ENCODE measurements around the gene ZNF628. TPM values are rescaled to one million over a fixed set of nuclear protein-coding genes. Genes with fewer than 3 reads are reported as not detected.

Gene ZNF628
- total RNA-seq (2014; rRNA removed; shearing (Covaris generic)), result 2.1 and 6.1 TPM in 2 replicates
- 1.5 and 2.0 TPM in 2 replicates for polyA plus RNA-seq (2014; cell fraction: nucleus; rRNA removed)

- peak; percentile 94 for DNase-seq (ENCODE audit: extremely low read depth, low read depth)
Observed at GRCh38 chr19:55476100-55476775, at the start of gene ZNF628. ZNF628 (plus strand) TSS chr19:55476617; CDS start chr19:55479911, 3,294 bp downstream.

DNA sequence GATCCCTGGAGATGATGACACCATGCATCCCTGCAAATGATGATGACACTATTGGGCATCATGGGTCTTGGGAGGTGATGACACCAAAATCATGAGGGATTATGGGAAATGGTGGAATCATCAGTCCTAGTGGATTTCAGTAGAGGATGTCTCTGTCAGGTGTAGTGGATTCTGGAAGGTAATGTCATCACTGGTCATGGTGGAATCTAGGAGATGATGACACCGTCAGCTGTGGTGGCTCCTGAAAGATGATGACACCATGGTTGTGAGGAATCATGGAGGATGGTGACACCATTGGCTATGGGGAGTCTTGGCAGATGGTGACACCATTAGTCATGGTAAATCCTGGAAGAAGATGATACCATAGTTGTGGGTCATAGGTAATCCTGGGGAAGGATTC, 45.2 kb upstream of the ZNF628 start:
- DNase-seq (ENCODE audit: extremely low read depth, low read depth), result no peak

- DNase-seq (ENCODE audit: extremely low read depth, low read depth), result no peak
Observed at GRCh38 chr19:55432241-55432959, 44.0 kb upstream of the ZNF628 start.

DNA sequence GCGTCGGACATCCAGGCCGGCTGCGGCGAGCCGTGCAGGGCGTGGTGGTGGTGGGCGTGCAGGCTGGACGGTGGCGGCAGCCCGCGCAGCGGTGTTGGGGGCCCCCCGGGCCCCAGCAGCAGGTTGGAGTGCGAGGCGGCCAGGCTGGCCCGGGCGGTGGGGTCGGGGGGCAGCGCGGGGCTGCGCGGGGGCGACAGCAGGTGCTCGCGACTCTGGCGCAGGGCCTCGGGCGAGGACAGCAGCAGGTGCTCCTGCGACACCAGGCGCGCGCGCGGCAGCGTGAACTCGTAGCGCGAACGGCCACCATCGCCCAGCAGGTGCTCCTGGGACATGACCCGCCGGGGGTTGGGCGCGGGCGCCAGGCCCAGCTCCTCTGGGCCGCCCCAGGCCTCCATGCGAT, 43.1 kb upstream of the ZNF628 start:
- no peak for DNase-seq (ENCODE audit: extremely low read depth, low read depth)

- DNase-seq (ENCODE audit: extremely low read depth, low read depth), result no peak
Observed at GRCh38 chr19:55434356-55434919, 42.0 kb upstream of the ZNF628 start.

GRCh38 chr19:55435020-55435419, 41.4 kb upstream of the ZNF628 start:
- no peak for DNase-seq (ENCODE audit: extremely low read depth, low read depth)

DNA sequence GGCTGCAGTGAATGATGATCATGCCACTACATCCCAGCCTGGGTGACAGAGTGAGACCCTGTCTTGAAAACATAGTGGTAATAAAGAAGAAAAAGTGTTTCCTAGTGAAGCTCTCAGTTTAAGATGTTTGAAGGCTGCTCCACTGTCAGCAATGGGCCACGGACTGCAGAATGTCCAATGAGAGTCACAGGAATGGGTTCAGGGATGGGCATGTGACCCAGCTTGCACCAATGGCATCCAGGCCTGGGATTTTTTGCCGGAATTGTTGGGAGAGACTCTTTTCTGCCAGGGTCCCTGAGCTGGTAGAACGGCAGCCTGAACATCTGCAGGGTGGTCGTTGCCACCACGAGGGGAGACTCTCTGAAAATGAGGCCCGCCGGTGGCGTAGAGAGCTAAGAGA, 39.6 kb upstream of the ZNF628 start:
- no peak for DNase-seq (ENCODE audit: extremely low read depth, low read depth)

DNA sequence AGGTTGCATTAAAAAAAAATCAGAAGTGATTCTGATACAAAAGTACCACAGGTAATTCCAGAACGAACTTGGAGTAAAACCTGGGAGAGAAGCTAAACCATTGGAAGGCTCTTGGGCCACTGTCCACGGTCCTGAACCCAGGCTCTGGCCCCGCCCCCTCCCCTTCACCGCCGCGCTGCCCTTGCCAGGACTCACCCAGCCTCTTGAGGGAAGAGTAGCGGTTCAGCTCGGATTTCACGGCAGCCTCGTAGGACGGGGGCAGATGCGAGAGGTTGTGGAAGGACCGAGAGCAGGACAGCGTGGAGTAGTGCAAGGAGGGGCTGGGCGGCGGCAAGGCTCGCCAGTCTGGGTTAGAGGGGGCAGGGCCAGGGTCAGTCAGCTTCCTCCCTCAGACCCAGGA, 39.0 kb upstream of the ZNF628 start:
- peak; percentile 63 for DNase-seq (ENCODE audit: extremely low read depth, low read depth)

- DNase-seq (ENCODE audit: extremely low read depth, low read depth), result no peak
Observed at GRCh38 chr19:55439052-55439451, 37.4 kb upstream of the ZNF628 start.

- DNase-seq (ENCODE audit: extremely low read depth, low read depth), result no peak
Observed at GRCh38 chr19:55440411-55441105, 35.9 kb upstream of the ZNF628 start.

- no peak for DNase-seq (ENCODE audit: extremely low read depth, low read depth)
Observed at GRCh38 chr19:55441319-55441691, 35.1 kb upstream of the ZNF628 start.

- DNase-seq (ENCODE audit: extremely low read depth, low read depth), result no peak
Observed at GRCh38 chr19:55441692-55442321, 34.6 kb upstream of the ZNF628 start.

GRCh38 chr19:55442372-55442961, 34.0 kb upstream of the ZNF628 start:
- no peak for DNase-seq (ENCODE audit: extremely low read depth, low read depth)

DNA sequence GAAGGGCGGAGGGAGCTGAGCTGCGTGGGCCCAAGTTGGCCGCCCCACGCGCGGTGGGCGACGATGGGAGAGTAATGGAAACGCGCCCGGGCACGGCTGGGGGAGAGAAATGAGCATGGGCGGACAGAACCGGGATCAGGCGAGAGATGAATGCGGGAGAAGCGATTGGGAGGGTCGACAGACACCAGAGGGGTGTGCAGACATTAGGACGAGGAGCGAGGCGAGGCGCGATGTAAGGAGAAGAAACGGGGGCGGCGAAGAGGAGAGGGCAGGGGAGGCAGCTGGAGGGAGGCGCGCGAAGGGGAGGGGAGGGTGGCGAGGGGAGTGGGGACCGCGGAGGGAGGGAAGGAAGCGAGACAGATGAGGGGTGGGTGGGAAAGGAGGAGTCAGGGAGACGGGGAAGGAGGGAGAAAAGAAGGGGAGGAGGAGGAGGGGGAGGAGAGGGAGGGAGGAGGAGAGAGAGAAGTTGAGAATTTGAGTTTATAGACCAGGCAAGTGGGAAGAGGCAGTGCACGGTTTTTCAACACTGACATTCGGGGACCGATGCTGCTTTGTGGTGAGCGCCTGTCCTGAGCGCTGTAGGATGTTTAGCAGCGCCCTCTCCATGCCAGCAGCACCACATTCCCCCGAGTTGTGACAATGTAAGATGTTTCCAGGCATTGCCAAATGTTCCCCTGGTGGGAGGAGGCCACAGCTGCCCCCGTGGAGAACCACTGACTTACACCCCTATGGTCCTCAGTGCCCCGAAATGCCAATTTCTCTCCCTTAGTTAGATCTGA, 33.2 kb upstream of the ZNF628 start, which contains the start of gene SHISA7:
Gene SHISA7 (minus strand): TSS at position 256 of the 779 bp plus-strand sequence. CDS start 437 bp downstream, outside the sequence.
- no peak for DNase-seq (ENCODE audit: extremely low read depth, low read depth)

GRCh38 chr19:55443824-55444480, 32.5 kb upstream of the ZNF628 start:
- no peak for DNase-seq (ENCODE audit: extremely low read depth, low read depth)

DNA sequence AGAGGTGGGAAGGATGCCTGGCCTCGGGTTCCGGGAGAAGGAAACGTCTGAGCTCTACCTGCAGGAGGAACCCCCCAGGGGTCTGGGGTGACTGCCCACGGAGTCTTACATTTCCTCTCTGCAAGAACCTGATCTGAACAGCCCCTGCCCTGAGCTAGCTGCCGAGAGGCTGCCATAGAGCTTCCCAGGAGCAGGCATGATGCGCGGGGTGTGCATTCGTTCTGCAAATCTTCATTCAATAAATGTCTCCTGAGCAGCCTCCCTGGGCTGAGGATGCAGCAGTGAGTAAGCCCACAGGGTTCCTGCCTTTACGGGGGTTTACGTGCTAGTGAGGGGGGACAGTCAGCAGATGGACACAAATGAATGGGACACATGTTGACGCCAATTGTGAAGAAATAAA, 31.8 kb upstream of the ZNF628 start:
- no peak for DNase-seq (ENCODE audit: extremely low read depth, low read depth)

GRCh38 chr19:55446060-55446459, 30.4 kb upstream of the ZNF628 start:
- no peak for DNase-seq (ENCODE audit: extremely low read depth, low read depth)

GRCh38 chr19:55447421-55448174, 28.8 kb upstream of the ZNF628 start:
- peak; percentile 30 for DNase-seq (ENCODE audit: extremely low read depth, low read depth)
